ENCODE measurements around the gene ADM2. TPM values are rescaled to one million over a fixed set of nuclear protein-coding genes. Genes with fewer than 3 reads are reported as not detected.

ADM2 gene
- total RNA-seq, 1 donor: 9.4 TPM

DNA sequence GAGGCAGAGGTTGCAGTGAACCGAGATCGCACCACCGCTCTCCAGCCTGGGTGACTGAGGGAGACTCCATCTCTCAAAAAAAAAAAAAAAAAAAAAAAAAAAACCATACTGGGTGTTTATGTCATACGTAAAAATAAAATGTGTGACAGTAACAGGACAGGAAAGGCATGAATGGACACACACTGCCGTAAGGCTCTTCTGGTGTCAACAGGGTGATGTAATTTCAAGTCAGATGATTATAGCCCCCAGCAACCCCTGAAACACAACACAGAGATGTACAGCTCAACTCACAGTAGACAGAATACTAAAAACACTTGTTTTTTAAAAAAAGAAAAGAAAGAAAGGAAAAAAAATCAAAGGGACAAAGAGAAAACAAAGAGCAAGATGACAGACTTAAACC, 28.7 kb upstream of the ADM2 start:
- H3K9me3 ChIP-seq (ENCODE audit: low read depth, low read length): no peaks in the 10 kb centered on the region

DNA sequence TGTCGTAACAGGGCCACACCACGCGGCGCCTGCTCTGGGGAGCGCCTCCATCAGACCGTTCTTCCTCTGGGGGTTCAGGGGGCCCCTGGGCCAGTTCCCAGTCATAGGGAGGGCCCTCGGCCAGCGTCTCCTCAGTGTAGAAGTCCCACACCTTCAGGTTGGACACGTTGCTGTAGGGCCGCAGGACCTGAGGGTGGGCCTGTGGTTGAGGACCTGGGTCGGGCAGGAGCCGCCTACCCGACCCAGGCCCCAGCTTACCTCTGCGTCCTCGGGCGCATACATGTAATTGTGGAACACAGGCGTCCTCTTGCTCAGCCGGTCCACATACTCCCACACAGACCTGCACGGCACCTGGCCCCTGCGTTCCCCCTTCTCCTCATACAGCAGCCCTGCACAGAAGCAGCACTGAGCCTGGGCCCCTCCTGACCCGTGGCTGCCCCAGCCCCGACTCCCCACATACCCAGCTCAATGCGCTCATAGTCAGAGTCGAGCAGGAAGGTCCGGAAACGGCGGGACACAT, 26.7 kb upstream of the ADM2 start:
- H3K9me3 ChIP-seq (ENCODE audit: low read depth, low read length): no peaks in the 10 kb centered on the region
- H4K20me1 ChIP-seq (ENCODE audit: insufficient read depth, low read length): peaks cover 7% of the 10 kb centered on the region
- no peak overlapping the region for H3K4me3 ChIP-seq (ENCODE audit: insufficient read depth, low read length)
- no peak overlapping the region for H2AFZ ChIP-seq (ENCODE audit: low read length)
- H3K4me2 ChIP-seq (ENCODE audit: insufficient read depth, low read length): no peak overlapping the region
- H3K27ac ChIP-seq (ENCODE audit: low read depth, low read length): no peak overlapping the region
- TF ChIP-seq CTCF (IDR thresholded peaks at IDR 0.05; ENCODE audit: extremely low read depth, low read depth, low read length): no peak
- no peaks in the 10 kb centered on the region for H3K27me3 ChIP-seq (ENCODE audit: insufficient read depth, low read length)
- no peaks in the 10 kb centered on the region for H3K79me2 ChIP-seq (ENCODE audit: insufficient read depth, low read length)
- DNase-seq (ENCODE audit: insufficient read length, low spot score, missing footprints): no peak
- H3K4me1 ChIP-seq (ENCODE audit: insufficient read depth, low read length): no peaks in the 10 kb centered on the region
- peaks cover 60% of the 10 kb centered on the region for H3K36me3 ChIP-seq (ENCODE audit: insufficient read depth, low read length)

More for the DNA sequence above, 28.7 kb upstream of the ADM2 start:
- Histone ChIP-seq H3K27me3 (ENCODE audit: insufficient read depth, low read length) (no peaks in the 10 kb centered on the region), H2AFZ (ENCODE audit: low read length) (no peak overlapping the region), H3K36me3 (ENCODE audit: insufficient read depth, low read length) (peaks cover 64% of the 10 kb centered on the region), H3K4me2 (ENCODE audit: insufficient read depth, low read length) (no peak overlapping the region), H3K4me3 (ENCODE audit: insufficient read depth, low read length) (no peak overlapping the region), H4K20me1 (ENCODE audit: insufficient read depth, low read length) (peaks cover 7% of the 10 kb centered on the region), H3K4me1 (ENCODE audit: insufficient read depth, low read length) (no peaks in the 10 kb centered on the region), H3K79me2 (ENCODE audit: insufficient read depth, low read length) (no peaks in the 10 kb centered on the region), H3K27ac (ENCODE audit: low read depth, low read length) (no peak overlapping the region)
- DNase-seq (ENCODE audit: insufficient read length, low spot score, missing footprints): no peak
- no peak for TF ChIP-seq CTCF (IDR thresholded peaks at IDR 0.05; ENCODE audit: extremely low read depth, low read depth, low read length)

GRCh38 chr22:50455201-50455600, 26.1 kb upstream of the ADM2 start:
- H3K4me2 ChIP-seq (ENCODE audit: insufficient read depth, low read length): no peak overlapping the region
- no peaks in the 10 kb centered on the region for H3K27me3 ChIP-seq (ENCODE audit: insufficient read depth, low read length)
- no peak for DNase-seq (ENCODE audit: insufficient read length, low spot score, missing footprints)
- no peak overlapping the region for H2AFZ ChIP-seq (ENCODE audit: low read length)
- H3K27ac ChIP-seq (ENCODE audit: low read depth, low read length): no peak overlapping the region
- no peaks in the 10 kb centered on the region for H3K4me1 ChIP-seq (ENCODE audit: insufficient read depth, low read length)
- no peaks in the 10 kb centered on the region for H3K79me2 ChIP-seq (ENCODE audit: insufficient read depth, low read length)
- H3K4me3 ChIP-seq (ENCODE audit: insufficient read depth, low read length): no peak overlapping the region
- H3K36me3 ChIP-seq (ENCODE audit: insufficient read depth, low read length): peaks cover 57% of the 10 kb centered on the region
- H3K9me3 ChIP-seq (ENCODE audit: low read depth, low read length): no peaks in the 10 kb centered on the region
- peaks cover 4% of the 10 kb centered on the region for H4K20me1 ChIP-seq (ENCODE audit: insufficient read depth, low read length)
- no peak for TF ChIP-seq CTCF (IDR thresholded peaks at IDR 0.05; ENCODE audit: extremely low read depth, low read depth, low read length)

- DNase-seq (ENCODE audit: insufficient read length, low spot score, missing footprints): no peak
- H3K4me2 ChIP-seq (ENCODE audit: insufficient read depth, low read length): no peak overlapping the region
- peaks cover 4% of the 10 kb centered on the region for H4K20me1 ChIP-seq (ENCODE audit: insufficient read depth, low read length)
- H3K27me3 ChIP-seq (ENCODE audit: insufficient read depth, low read length): no peaks in the 10 kb centered on the region
- H3K79me2 ChIP-seq (ENCODE audit: insufficient read depth, low read length): no peaks in the 10 kb centered on the region
- no peak overlapping the region for H3K4me3 ChIP-seq (ENCODE audit: insufficient read depth, low read length)
- no peak overlapping the region for H3K27ac ChIP-seq (ENCODE audit: low read depth, low read length)
- no peak for TF ChIP-seq CTCF (IDR thresholded peaks at IDR 0.05; ENCODE audit: extremely low read depth, low read depth, low read length)
- H3K36me3 ChIP-seq (ENCODE audit: insufficient read depth, low read length): peaks cover 54% of the 10 kb centered on the region
- H3K4me1 ChIP-seq (ENCODE audit: insufficient read depth, low read length): no peaks in the 10 kb centered on the region
- no peak overlapping the region for H2AFZ ChIP-seq (ENCODE audit: low read length)
- H3K9me3 ChIP-seq (ENCODE audit: low read depth, low read length): no peaks in the 10 kb centered on the region
These were observed 25.3 kb upstream of the ADM2 start for GRCh38 chr22:50456026-50456425.
